SK-N-MC (cell line): Measurements from ENCODE around the gene CLTCL1.

Experiments used
- DNase-seq: peaks from one replicate; pipeline ENCODE4 v3.0.0-alpha.2; 2011; ENCODE audit warnings: low read depth, low spot score
- H3K27ac ChIP-seq: fragments of 200-600 bp; sonication (generic); 2 replicates; pipeline ENCODE4 v1.5.1; 2016; ENCODE audit warnings: mixed run types
- H3K36me3 ChIP-seq: fragments of 200-600 bp; sonication (generic); 2 replicates; pipeline ENCODE4 v1.6.1; 2017; ENCODE audit warnings: antibody characterized with exemption, low read length, mixed read lengths; ENCODE audit not compliant: insufficient read depth
- H3K4me3 ChIP-seq: fragments of 200-600 bp; sonication (generic); 2 replicates; pipeline ENCODE4 v1.5.1; 2016
- H3K9ac ChIP-seq: fragments of 200-600 bp; sonication (generic); 2 replicates; pipeline ENCODE4 v1.8.0; 2017; ENCODE audit warnings: mixed run types, mixed read lengths; ENCODE audit not compliant: insufficient read length
- H3K9me3 ChIP-seq: fragments of 200-600 bp; sonication (generic); 2 replicates; pipeline ENCODE4 v1.6.1; 2017; ENCODE audit warnings: low read depth, mild to moderate bottlenecking, antibody characterized with exemption, low read length, moderate library complexity, mixed read lengths
- EZH2 ChIP-seq: fragments of 200-600 bp; sonication (generic); IDR thresholded peaks from one replicate; pipeline ENCODE4 v1.6.1; 2017; ENCODE audit warnings: antibody characterized with exemption
- FOXP2 ChIP-seq: optimal IDR thresholded peaks from 2 replicates; pipeline ENCODE3; 2011; ENCODE audit warnings: mild to moderate bottlenecking, moderate library complexity; ENCODE audit not compliant: insufficient read depth; ENCODE audit errors: extremely low read length, control extremely low read depth
- POLR2AphosphoS5 ChIP-seq: IDR thresholded peaks from 2 replicates; pipeline ENCODE4 v1.6.1; 2012; ENCODE audit warnings: mild to moderate bottlenecking, low read depth, low read length, borderline replicate concordance

Gene CLTCL1

DNA sequence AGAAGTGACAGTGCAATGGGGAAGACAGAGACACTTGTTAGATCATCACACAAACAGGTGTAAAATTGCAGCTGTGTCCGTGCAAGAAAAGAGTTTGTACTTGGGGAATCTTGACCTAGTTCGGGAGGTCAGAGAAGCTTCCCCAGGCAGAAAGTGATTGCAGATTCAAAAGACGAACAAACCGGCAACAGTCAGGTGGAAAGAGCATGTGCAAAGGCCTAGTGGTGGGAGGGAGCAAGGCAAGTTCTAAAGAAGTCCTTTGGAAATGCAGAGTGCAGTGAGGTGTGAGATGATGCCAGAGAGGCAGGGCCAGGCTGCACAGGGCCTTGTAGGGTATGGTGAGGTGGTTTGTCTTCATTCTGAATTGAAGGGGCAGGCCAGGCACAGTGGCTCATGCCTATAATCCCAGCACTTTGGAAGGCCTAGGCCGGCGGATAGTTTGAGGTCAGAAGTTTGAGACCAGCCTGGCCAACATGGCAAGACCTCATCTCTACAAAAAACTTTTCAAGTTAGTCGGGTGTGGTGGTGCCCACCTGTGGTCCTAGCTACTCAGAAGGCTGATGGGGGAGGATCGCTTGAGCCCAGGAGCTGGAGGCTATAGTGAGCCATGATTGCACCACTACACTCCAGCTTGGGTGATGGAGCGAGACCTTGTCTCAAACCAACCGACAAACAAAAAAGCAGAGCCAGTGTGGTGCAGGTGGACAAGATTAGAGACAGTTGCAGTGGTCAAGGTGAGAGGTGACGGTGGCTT is 145.1 kb downstream of the CLTCL1 start:
- Histone ChIP-seq H3K27ac (no peak overlapping the region), H3K4me3 (no peak overlapping the region), H3K36me3 (peaks cover 8% of the 10 kb centered on the region; the same call in 1 of the 2 replicates), H3K9me3 (no peaks in the 10 kb centered on the region), H3K9ac (no peak overlapping the region)
- TF ChIP-seq FOXP2 (no peak), EZH2 (no peak)
- no peak for DNase-seq

- H3K27ac ChIP-seq = no peak overlapping the region
- DNase-seq = no peak
These were observed 147.5 kb downstream of the CLTCL1 start for GRCh38 chr22:19143967-19144400.

GRCh38 chr22:19143212-19143611 is 148.3 kb downstream of the CLTCL1 start:
- TF ChIP-seq EZH2 = no peak
- TF ChIP-seq POLR2AphosphoS5 = no peak
- no peak for TF ChIP-seq FOXP2
- Histone ChIP-seq H3K36me3 (peaks cover 34% of the 10 kb centered on the region; the same call in 1 of the 2 replicates), H3K27ac (no peak overlapping the region), H3K4me3 (peak overlapping the region; percentile 100; the same call in 1 of the 2 replicates), H3K9me3 (no peaks in the 10 kb centered on the region), H3K9ac (peak overlapping the region; percentile 96)
- DNase-seq = no peak

More at GRCh38 chr22:19143967-19144400, 147.5 kb downstream of the CLTCL1 start:
- Histone ChIP-seq H3K4me3 (peak overlapping the region; percentile 100), H3K36me3 (peaks cover 31% of the 10 kb centered on the region; the same call in 1 of the 2 replicates), H3K9ac (peak overlapping the region; percentile 96), H3K9me3 (no peaks in the 10 kb centered on the region)
- TF ChIP-seq EZH2 (no peak), POLR2AphosphoS5 (no peak), FOXP2 (no peak)

DNA sequence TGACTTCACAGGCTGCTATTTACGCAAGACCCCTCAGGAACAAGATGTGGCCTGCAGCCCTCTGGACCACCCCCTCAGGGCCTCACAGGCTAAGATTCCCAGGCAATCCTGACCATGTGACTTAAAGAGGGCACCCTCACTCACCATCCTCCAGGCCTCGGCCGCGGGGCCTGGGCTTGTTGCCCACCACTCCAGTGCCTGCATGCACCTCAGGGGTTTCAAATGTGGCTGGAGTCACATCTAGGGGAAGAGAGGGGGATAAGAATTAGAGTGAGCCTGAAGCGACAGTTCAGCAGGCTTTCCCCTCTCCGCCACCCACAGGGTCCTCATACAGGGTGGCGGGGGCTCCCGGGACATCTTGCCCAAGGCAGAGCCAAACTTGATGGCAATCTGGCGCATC is 149.1 kb downstream of the CLTCL1 start:
- TF ChIP-seq EZH2 = no peak
- no peak for TF ChIP-seq FOXP2
- TF ChIP-seq POLR2AphosphoS5 = no peak
- peaks cover 41% of the 10 kb centered on the region; the same call in 1 of the 2 replicates for H3K36me3 ChIP-seq
- H3K9ac ChIP-seq = no peak overlapping the region
- H3K4me3 ChIP-seq = no peak overlapping the region
- no peaks in the 10 kb centered on the region for H3K9me3 ChIP-seq
- H3K27ac ChIP-seq = no peak overlapping the region
- no peak for DNase-seq

DNA sequence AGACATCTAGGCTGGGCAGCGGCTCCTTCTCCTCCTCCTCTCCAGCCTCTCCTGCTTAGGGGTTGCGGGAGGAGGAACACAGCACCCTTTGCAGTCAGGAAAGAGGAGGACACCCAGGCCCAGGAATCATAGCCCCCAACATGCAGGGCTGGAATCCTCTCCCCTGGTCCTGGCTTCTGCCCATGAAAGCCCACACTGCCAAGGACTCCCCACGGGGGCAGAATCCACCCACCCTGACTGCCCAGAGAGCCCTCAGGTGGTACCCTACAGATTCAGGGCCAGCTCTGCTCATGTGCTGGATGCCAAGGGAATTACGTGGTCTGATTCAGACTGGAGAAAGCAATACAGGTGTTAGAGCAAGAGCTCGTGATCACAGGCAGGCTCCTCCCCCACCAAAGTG is 151.5 kb downstream of the CLTCL1 start:
- no peak overlapping the region for H3K4me3 ChIP-seq
- H3K9me3 ChIP-seq = no peaks in the 10 kb centered on the region
- no peak overlapping the region for H3K9ac ChIP-seq
- TF ChIP-seq EZH2 = no peak
- no peak for TF ChIP-seq POLR2AphosphoS5
- no peak for TF ChIP-seq FOXP2
- no peak overlapping the region for H3K27ac ChIP-seq
- H3K36me3 ChIP-seq = peaks cover 52% of the 10 kb centered on the region; the same call in 1 of the 2 replicates
- DNase-seq = no peak

DNA sequence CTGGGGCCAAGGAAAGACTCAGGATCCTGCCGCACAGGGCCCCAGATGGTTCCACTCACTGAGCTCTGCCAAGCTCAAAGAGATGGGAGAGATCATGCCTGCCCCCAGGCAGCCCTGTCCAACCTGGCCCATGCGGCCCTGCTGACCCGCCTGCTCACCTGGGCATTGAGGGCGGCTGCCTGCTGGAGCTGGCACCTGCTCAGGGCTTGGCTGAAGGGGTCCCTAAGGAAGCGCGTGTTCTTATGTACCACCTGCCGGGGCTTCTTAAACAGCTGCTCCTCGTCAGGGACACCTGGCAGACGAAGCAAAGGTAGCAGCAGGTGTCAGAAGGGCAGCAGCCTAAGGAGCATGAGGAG is 152.5 kb downstream of the CLTCL1 start:
- DNase-seq = no peak
- H3K4me3 ChIP-seq = peak overlapping the region; percentile 25; the same call in 1 of the 2 replicates
- H3K9ac ChIP-seq = no peak overlapping the region
- no peak for TF ChIP-seq EZH2
- TF ChIP-seq FOXP2 = no peak
- no peak for TF ChIP-seq POLR2AphosphoS5
- peaks cover 57% of the 10 kb centered on the region; the same call in 1 of the 2 replicates for H3K36me3 ChIP-seq
- H3K9me3 ChIP-seq = no peaks in the 10 kb centered on the region
- peak overlapping the region; percentile 87 for H3K27ac ChIP-seq

DNA sequence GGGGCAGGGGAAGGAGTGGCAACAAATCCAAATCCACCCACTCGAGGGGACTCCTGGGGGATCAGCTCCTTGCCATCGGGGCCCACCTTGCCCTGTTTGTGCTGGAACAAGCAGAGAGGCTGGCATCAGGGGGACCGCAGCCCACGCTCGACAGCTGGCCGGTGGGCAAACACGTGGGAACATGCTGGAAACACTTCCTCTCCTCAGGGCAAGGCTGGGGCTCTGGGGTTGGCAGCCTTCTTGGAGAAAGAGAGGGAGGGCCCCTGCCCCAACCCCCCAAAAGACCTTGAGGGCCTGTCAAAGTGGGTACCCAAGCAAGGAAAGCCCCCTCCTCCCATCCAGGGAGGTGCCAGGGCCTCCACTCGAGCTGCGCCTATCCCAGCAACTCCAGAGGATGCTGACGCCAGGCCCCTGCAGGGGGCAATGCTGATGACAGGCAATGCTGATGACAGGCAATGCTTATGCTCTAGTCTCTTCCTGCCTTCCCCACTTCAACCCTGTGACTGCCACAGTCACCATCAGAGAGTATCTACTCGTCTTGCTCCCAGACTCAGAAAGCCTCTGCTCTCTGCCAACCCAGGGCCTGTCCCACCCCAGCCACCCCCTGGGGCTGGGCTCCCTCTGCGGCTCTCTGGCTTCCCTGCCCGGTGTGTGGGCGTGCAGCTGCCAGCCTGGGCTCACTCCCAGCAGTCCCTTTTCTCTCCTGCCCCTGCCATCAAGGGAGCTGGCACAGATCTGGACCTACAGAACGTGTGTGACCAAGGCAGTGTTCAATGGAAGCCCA is 153.1 kb downstream of the CLTCL1 start:
- no peak overlapping the region for H3K9ac ChIP-seq
- peak overlapping the region; percentile 87 for H3K27ac ChIP-seq
- peak; percentile 26 for DNase-seq
- no peaks in the 10 kb centered on the region for H3K9me3 ChIP-seq
- H3K36me3 ChIP-seq = peaks cover 59% of the 10 kb centered on the region; the same call in 1 of the 2 replicates
- no peak for TF ChIP-seq EZH2
- no peak for TF ChIP-seq FOXP2
- no peak for TF ChIP-seq POLR2AphosphoS5
- peak overlapping the region; percentile 25; the same call in 1 of the 2 replicates for H3K4me3 ChIP-seq
